ENCODE data around the gene AGAP1. TPM values are rescaled to one million over a fixed set of nuclear protein-coding genes. Genes with fewer than 3 reads are reported as not detected.

Gene AGAP1
- total RNA-seq, 1 donor from 2014 or later = 39.0 TPM

DNA sequence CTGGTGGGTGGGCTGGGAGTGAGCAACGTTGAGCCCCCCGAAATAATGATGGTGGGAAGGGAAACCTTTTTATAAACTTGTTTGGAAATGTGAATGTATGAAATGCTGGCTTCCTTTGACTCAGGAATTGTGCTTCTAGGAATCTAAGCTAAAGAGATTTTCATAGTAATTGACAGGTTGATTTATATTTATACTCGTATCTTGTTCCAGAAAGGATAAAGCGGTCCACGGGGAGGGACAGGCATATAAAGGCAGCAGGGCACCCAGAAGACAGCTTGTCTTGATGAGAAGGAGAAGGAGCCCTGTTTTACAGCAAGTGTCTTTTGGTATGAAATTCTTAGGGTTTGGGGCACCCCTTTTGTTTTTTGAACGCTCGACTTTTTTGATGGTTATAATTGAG is 157.8 kb downstream of the AGAP1 start:
- H3K27ac Mint-ChIP-seq (ENCODE audit: unreplicated experiment) = no peak overlapping the region
- peaks cover 19% of the 10 kb centered on the region for H3K4me1 Mint-ChIP-seq (ENCODE audit: low read depth)
- DNase-seq (ENCODE audit: low spot score) = no peak
- H3K27me3 Mint-ChIP-seq (ENCODE audit: low read depth) = no peaks in the 10 kb centered on the region
- no peak overlapping the region for H3K4me3 Mint-ChIP-seq (ENCODE audit: unreplicated experiment)
- H3K9me3 Mint-ChIP-seq (ENCODE audit: low read depth) = no peaks in the 10 kb centered on the region
- TF ChIP-seq, protein P1, sequence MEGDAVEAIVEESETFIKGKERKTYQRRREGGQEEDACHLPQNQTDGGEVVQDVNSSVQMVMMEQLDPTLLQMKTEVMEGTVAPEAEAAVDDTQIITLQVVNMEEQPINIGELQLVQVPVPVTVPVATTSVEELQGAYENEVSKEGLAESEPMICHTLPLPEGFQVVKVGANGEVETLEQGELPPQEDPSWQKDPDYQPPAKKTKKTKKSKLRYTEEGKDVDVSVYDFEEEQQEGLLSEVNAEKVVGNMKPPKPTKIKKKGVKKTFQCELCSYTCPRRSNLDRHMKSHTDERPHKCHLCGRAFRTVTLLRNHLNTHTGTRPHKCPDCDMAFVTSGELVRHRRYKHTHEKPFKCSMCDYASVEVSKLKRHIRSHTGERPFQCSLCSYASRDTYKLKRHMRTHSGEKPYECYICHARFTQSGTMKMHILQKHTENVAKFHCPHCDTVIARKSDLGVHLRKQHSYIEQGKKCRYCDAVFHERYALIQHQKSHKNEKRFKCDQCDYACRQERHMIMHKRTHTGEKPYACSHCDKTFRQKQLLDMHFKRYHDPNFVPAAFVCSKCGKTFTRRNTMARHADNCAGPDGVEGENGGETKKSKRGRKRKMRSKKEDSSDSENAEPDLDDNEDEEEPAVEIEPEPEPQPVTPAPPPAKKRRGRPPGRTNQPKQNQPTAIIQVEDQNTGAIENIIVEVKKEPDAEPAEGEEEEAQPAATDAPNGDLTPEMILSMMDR (IDR thresholded peaks at IDR 0.05) = no peak
- peaks cover 2% of the 10 kb centered on the region for H3K36me3 Mint-ChIP-seq (ENCODE audit: low read depth)

GRCh38 chr2:235654103-235654813 is 160.4 kb downstream of the AGAP1 start:
- Mint-ChIP-seq H3K27me3 (ENCODE audit: low read depth) (no peaks in the 10 kb centered on the region), H3K4me1 (ENCODE audit: low read depth) (peaks cover 31% of the 10 kb centered on the region), H3K9me3 (ENCODE audit: low read depth) (no peaks in the 10 kb centered on the region), H3K36me3 (ENCODE audit: low read depth) (peaks cover 2% of the 10 kb centered on the region), H3K4me3 (ENCODE audit: unreplicated experiment) (no peak overlapping the region), H3K27ac (ENCODE audit: unreplicated experiment) (peak overlapping the region; percentile 37)
- TF ChIP-seq, protein P1 (IDR thresholded peaks at IDR 0.05) = no peak
- no peak for DNase-seq (ENCODE audit: low spot score)

DNA sequence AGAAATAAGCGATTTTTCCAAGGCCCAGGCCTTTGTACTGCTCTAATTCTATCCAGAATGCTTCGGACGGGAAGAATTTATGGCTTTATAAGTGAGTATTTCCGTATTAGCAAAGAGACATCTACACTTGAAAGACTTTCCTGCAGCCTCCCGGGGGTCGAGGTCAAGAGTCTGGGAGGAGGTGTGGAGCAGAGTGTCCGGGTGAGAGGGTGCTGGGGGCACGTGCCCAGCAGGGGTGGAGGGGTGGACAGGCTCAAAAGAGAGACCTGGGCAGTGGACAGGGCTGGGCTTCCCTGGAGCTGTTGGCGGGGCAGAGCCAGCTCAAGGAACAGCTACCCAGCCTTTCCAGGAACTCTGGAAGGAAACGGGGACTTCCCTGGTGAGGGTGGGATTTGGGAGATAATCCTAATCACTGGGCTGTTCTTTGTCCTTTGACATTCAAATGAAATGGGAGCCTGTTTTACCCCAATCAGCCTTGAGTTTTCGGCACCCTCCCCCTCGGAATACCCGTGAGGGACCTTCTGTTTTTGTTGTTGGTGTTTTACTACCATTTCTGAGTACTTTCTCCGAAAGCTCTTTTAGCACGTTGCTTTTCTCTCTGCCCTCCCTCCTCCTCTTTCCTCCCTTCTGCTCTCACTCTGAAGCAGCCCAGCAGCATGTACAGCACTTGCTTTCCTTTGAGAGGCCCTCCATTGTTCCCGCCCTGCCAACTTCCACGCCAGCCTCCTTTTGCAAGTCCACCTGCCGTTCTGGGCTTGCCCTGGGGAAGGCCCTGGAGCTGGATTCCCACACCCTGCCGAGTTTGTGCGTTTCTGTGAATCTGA is 164.7 kb downstream of the AGAP1 start:
- no peaks in the 10 kb centered on the region for H3K27me3 Mint-ChIP-seq (ENCODE audit: low read depth)
- H3K4me3 Mint-ChIP-seq (ENCODE audit: unreplicated experiment) = no peak overlapping the region
- TF ChIP-seq, protein P1 (IDR thresholded peaks at IDR 0.05) = no peak
- peak overlapping the region; percentile 18 for H3K27ac Mint-ChIP-seq (ENCODE audit: unreplicated experiment)
- H3K9me3 Mint-ChIP-seq (ENCODE audit: low read depth) = no peaks in the 10 kb centered on the region
- no peaks in the 10 kb centered on the region for H3K36me3 Mint-ChIP-seq (ENCODE audit: low read depth)
- DNase-seq (ENCODE audit: low spot score) = no peak
- H3K4me1 Mint-ChIP-seq (ENCODE audit: low read depth) = peaks cover 50% of the 10 kb centered on the region

DNA sequence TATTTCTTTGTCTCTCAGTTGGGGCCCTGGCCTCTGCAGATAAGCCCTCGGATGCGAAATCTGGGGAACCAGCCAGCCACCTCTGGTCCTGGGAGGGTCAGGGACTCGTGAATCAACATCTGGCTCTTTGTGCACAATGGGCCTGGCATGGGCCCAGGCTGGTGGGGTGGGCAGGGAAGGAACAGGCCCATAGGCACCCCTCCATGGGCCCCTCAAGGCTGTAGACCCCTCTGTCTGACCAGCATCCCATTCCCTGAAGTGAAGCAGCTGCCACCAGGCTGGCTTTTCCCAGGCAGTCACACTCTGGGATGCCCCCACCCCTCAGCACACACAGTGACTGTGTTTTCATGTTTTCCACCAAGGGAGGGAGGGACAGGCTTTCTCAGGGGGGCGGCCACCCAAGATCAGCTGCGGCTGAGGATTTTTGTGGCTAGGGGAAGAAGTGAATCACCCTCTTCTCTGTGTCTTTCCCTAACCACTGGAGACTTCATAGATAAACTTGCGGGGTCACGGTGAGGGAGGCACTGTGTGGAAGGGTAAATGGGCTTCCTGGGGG is 166.0 kb downstream of the AGAP1 start:
- H3K36me3 Mint-ChIP-seq (ENCODE audit: low read depth) = no peaks in the 10 kb centered on the region
- no peaks in the 10 kb centered on the region for H3K9me3 Mint-ChIP-seq (ENCODE audit: low read depth)
- TF ChIP-seq, protein P1 (IDR thresholded peaks at IDR 0.05) = no peak
- H3K4me1 Mint-ChIP-seq (ENCODE audit: low read depth) = peaks cover 37% of the 10 kb centered on the region
- no peak overlapping the region for H3K4me3 Mint-ChIP-seq (ENCODE audit: unreplicated experiment)
- no peaks in the 10 kb centered on the region for H3K27me3 Mint-ChIP-seq (ENCODE audit: low read depth)
- no peak for DNase-seq (ENCODE audit: low spot score)
- H3K27ac Mint-ChIP-seq (ENCODE audit: unreplicated experiment) = peak overlapping the region; percentile 52

DNA sequence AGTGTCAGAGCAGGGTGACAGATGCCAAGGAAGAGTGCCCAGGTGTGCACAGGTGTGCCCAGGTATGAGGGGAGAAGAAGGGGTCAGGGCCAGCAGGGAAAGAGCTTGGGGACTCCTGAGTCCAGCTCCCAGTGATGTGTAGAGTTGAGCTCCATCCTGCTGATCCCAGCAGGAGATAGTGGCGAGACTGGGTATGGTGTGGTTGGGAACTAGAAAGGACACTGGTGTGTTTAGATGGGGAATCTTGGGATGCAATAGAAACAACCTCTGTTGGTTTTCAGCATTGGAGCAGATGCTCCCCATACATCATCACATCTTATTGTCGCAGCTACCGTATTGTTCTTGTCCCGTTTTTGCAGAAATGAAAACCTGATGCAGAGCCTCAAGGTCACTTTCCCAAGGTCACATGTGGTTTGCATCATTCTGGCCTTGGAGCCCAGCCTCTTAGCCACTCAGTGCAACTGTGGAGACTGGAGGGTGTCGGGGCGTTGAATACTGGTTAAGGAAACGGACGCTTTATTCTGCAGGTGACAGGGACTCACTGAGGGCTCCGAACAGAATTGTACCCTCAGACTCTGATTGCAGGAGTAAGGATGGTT is 166.7 kb downstream of the AGAP1 start:
- Mint-ChIP-seq H3K36me3 (ENCODE audit: low read depth) (no peaks in the 10 kb centered on the region), H3K27ac (ENCODE audit: unreplicated experiment) (peak overlapping the region; percentile 37), H3K27me3 (ENCODE audit: low read depth) (no peaks in the 10 kb centered on the region), H3K9me3 (ENCODE audit: low read depth) (no peaks in the 10 kb centered on the region), H3K4me3 (ENCODE audit: unreplicated experiment) (no peak overlapping the region), H3K4me1 (ENCODE audit: low read depth) (peaks cover 35% of the 10 kb centered on the region)
- DNase-seq (ENCODE audit: low spot score) = no peak
- TF ChIP-seq, protein P1 (IDR thresholded peaks at IDR 0.05) = no peak
